CD4-positive, alpha-beta T cell (primary cell): ENCODE results near the gene CPSF4L. TPM values are rescaled to one million over a fixed set of nuclear protein-coding genes. Genes with fewer than 3 reads are reported as not detected.

Experiments used
- ATAC-seq: fragments of 200-7000 bp; cut with Tn5 transposase; one replicate; pipeline ENCODE4 v1.10.0; 2022; ENCODE audit warnings: mild to moderate bottlenecking; ENCODE audit not compliant: poor library complexity
- CTCF ChIA-PET: fragments of 350-600 bp; sonication (Branson Sonifier 250); formaldehyde crosslinking; loops from one replicate; lab custom pipeline; 2021; ENCODE audit warnings: antibody characterized with exemption, inconsistent platforms; lab: Charles Lee
- POLR2A ChIA-PET: fragments of 350-600 bp; sonication (Branson Sonifier 250); formaldehyde crosslinking; loops from one replicate; lab custom pipeline; 2021; ENCODE audit warnings: antibody characterized with exemption, inconsistent platforms; lab: Charles Lee
- DNase-seq, 14 experiments: peaks; one replicate each; pipeline ENCODE4 v3.0.0-alpha.2; 2013 to 2020; ENCODE audit warnings: mixed read lengths in 2 of 14
- H3K27ac ChIP-seq, 2 donors: one replicate each; pipeline versions ENCODE4 v1.5.1 to v1.7.0; 2013; ENCODE audit warnings: low read length in 2 of 2, low read depth in 1 of 2, mild to moderate bottlenecking in 1 of 2
- H3K27me3 ChIP-seq, 2 experiments: 1 replicate in 1 of 2; 2 replicates in 1 of 2; pipeline versions ENCODE4 v1.6.1 to v1.7.0; 2013; ENCODE audit warnings: low read length in 2 of 2, control low read depth in 1 of 2, mild to moderate bottlenecking in 1 of 2, moderate library complexity in 1 of 2; ENCODE audit not compliant: insufficient read depth in 2 of 2, control insufficient read depth in 1 of 2
- H3K36me3 ChIP-seq: one replicate; pipeline ENCODE4 v1.6.1; 2013; ENCODE audit warnings: low read length, control low read depth; ENCODE audit not compliant: insufficient read depth
- H3K4me1 ChIP-seq: one replicate; pipeline ENCODE4 v1.6.1; 2013; ENCODE audit warnings: low read length, control low read depth; ENCODE audit not compliant: insufficient read depth
- H3K4me3 ChIP-seq: one replicate; pipeline ENCODE4 v1.5.1; 2013; ENCODE audit warnings: mild to moderate bottlenecking, low read length, moderate library complexity
- H3K9me3 ChIP-seq, 2 experiments: 1 replicate in 1 of 2; 2 replicates in 1 of 2; pipeline versions ENCODE4 v1.6.1 to v1.7.0; 2013; ENCODE audit warnings: low read length in 2 of 2, mild to moderate bottlenecking in 2 of 2, control low read depth in 1 of 2, moderate library complexity in 1 of 2; ENCODE audit not compliant: control insufficient read depth in 1 of 2, insufficient read depth in 1 of 2
- H3K27ac Mint-ChIP-seq: one replicate; pipeline ENCODE4 v1.8.0; 2020; ENCODE audit warnings: mixed read lengths
- H3K27me3 Mint-ChIP-seq: one replicate; pipeline ENCODE4 v1.8.0; 2021; ENCODE audit warnings: mixed read lengths
- H3K36me3 Mint-ChIP-seq: one replicate; pipeline ENCODE4 v1.8.0; 2021; ENCODE audit warnings: low read depth, mixed read lengths
- H3K4me1 Mint-ChIP-seq: one replicate; pipeline ENCODE4 v1.8.0; 2021; ENCODE audit warnings: low read depth, mixed read lengths
- H3K4me3 Mint-ChIP-seq: one replicate; pipeline ENCODE4 v1.8.0; 2020; ENCODE audit warnings: mild to moderate bottlenecking, mixed read lengths
- H3K9me3 Mint-ChIP-seq: one replicate; pipeline ENCODE4 v1.8.0; 2020; ENCODE audit warnings: mixed read lengths
- CTCF ChIP-seq: fragments of 200-600 bp; IDR thresholded peaks from one replicate; pipeline ENCODE4 v1.8.0; 2022; ENCODE audit warnings: antibody characterized with exemption, mild to moderate bottlenecking
- intact Hi-C, 2 experiments: fragments of 100-400 bp; cut with DNase I in 1 of 2; cut with micrococcal nuclease in 1 of 2; formaldehyde crosslinking; loops; one replicate each; pipeline versions ENCODE4 v1.15.1 to v1.9.0; 2023 to 2025; cut with DNase I, micrococcal nuclease
- total RNA-seq, 174 experiments: library from RNA in 2 of 174; stranded (reverse) in 2 of 174; gene quantifications; one replicate each; pipeline ENCODE4 v1.2.3 and lab custom pipeline; 2021 to 2026

Gene CPSF4L
- total RNA-seq, 2 experiments from 2014 or later: not detected

GRCh38 chr17:73228748-73229236 lies 32.9 kb downstream of the CPSF4L start:
- peak overlapping the region; percentile 67 for H3K4me3 Mint-ChIP-seq
- POLR2A ChIA-PET: interaction anchor here (0.9 kb wide), 1 partner anchor 17 kb away, joined by 4 read pairs; no protein-coding TSS in a partner anchor
- peak in 5 of 14 experiments; percentile 13 to 50 (median 42) for DNase-seq

GRCh38 chr17:73227944-73228343 lies 33.7 kb downstream of the CPSF4L start:
- DNase-seq (no peak), ATAC-seq (no peak)
- intact Hi-C loops: no loop called here
- Histone ChIP-seq H3K4me1 (peaks cover 39% of the 10 kb centered on the region), H3K27ac (no peak overlapping the region), H3K9me3 (no peaks in the 10 kb centered on the region), H3K4me3 (no peak overlapping the region), H3K36me3 (peaks cover 3% of the 10 kb centered on the region), H3K27me3 (no peaks in the 10 kb centered on the region)
- no peaks in the 10 kb centered on the region for H3K9me3 Mint-ChIP-seq
- TF ChIP-seq CTCF: no peak
- H3K27me3 Mint-ChIP-seq: no peaks in the 10 kb centered on the region
- CTCF ChIA-PET: interaction anchor here (0.8 to 1.7 kb wide), 2 partner anchors 10 to 36 kb away, joined by 3 to 7 read pairs; no protein-coding TSS in a partner anchor
- peaks cover 73% of the 10 kb centered on the region for H3K4me1 Mint-ChIP-seq
- H3K36me3 Mint-ChIP-seq: peaks cover 56% of the 10 kb centered on the region
- POLR2A ChIA-PET: interaction anchor here (0.7 to 1.3 kb wide), 2 partner anchors 10 to 16 kb away, joined by 3 to 4 read pairs; no protein-coding TSS in a partner anchor
- peak overlapping the region; percentile 39 for H3K4me3 Mint-ChIP-seq
- peak overlapping the region; percentile 32 for H3K27ac Mint-ChIP-seq

More at GRCh38 chr17:73228748-73229236, 32.9 kb downstream of the CPSF4L start:
- Histone ChIP-seq H3K27ac (no peak overlapping the region), H3K4me1 (peaks cover 47% of the 10 kb centered on the region), H3K9me3 (no peaks in the 10 kb centered on the region), H3K27me3 (no peaks in the 10 kb centered on the region), H3K36me3 (peaks cover 3% of the 10 kb centered on the region), H3K4me3 (no peak overlapping the region)
- Mint-ChIP-seq H3K27ac (peak overlapping the region; percentile 32), H3K9me3 (no peaks in the 10 kb centered on the region), H3K27me3 (no peaks in the 10 kb centered on the region), H3K36me3 (peaks cover 52% of the 10 kb centered on the region), H3K4me1 (peaks cover 82% of the 10 kb centered on the region)
- CTCF ChIA-PET: interaction anchor here (0.8 to 1.7 kb wide), 3 partner anchors 11 to 37 kb away, joined by 3 to 7 read pairs (median 4); no protein-coding TSS in a partner anchor
- TF ChIP-seq CTCF: no peak
- intact Hi-C loops: no loop called here
- ATAC-seq: no peak

- Mint-ChIP-seq H3K36me3 (peaks cover 53% of the 10 kb centered on the region), H3K27ac (peak overlapping the region; percentile 32), H3K9me3 (no peaks in the 10 kb centered on the region), H3K27me3 (no peaks in the 10 kb centered on the region), H3K4me3 (peak overlapping the region; percentile 30), H3K4me1 (peaks cover 70% of the 10 kb centered on the region)
- Histone ChIP-seq H3K27ac (no peak overlapping the region), H3K27me3 (no peaks in the 10 kb centered on the region), H3K4me3 (no peak overlapping the region), H3K9me3 (no peaks in the 10 kb centered on the region), H3K4me1 (peaks cover 37% of the 10 kb centered on the region), H3K36me3 (peaks cover 6% of the 10 kb centered on the region)
- TF ChIP-seq CTCF: no peak
- ChIA-PET CTCF (interaction anchor here (0.9 to 1.7 kb wide), 2 partner anchors 18 to 36 kb away, joined by 3 to 7 read pairs; no protein-coding TSS in a partner anchor), POLR2A (interaction anchor here (0.7 to 1.3 kb wide), 2 partner anchors 10 to 16 kb away, joined by 3 to 4 read pairs; no protein-coding TSS in a partner anchor)
- intact Hi-C loops: no loop called here
- no peak for DNase-seq
- ATAC-seq: no peak
Measured at GRCh38 chr17:73227379-73227778, 34.3 kb downstream of the CPSF4L start.
